ENCODE data around the gene HSPA12B. TPM values are rescaled to one million over a fixed set of nuclear protein-coding genes. Genes with fewer than 3 reads are reported as not detected.

Gene HSPA12B
- total RNA-seq, 4 donors from 2014 or later = 12.7 to 30.9 (median 18.7) TPM

GRCh38 chr20:3801299-3801698 is 68.8 kb downstream of the HSPA12B start:
- H3K36me3 ChIP-seq = peaks cover 0 to 71% (median 3%) of the 10 kb centered on the region in 3 donors
- no peak overlapping the region for H3K4me3 ChIP-seq
- DNase-seq (ENCODE audit: low spot score in 2 of 2) = no peak
- peaks cover 0 to 62% (median 35%) of the 10 kb centered on the region in 4 donors for H3K4me1 ChIP-seq
- 92 to 96% methylated on average over 3 to 4 of the region's 4 CpGs for WGBS, 2 donors
- H3K27ac ChIP-seq = peak overlapping the region in 1 of 4 donors; percentile 38
- TF ChIP-seq CTCF (IDR thresholded peaks at IDR 0.05) (no peak), EP300 (IDR thresholded peaks at IDR 0.05) (no peak)
- no peaks in the 10 kb centered on the region for H3K27me3 ChIP-seq
- H3K9me3 ChIP-seq = no peaks in the 10 kb centered on the region

GRCh38 chr20:3801846-3802245 is 69.4 kb downstream of the HSPA12B start:
- peaks cover 0 to 61% (median 36%) of the 10 kb centered on the region in 4 donors for H3K4me1 ChIP-seq

More at GRCh38 chr20:3801846-3802245, 69.4 kb downstream of the HSPA12B start:
- WGBS, 2 donors = 92 to 98% methylated on average over 13 of the region's 13 CpGs
- no peak for DNase-seq (ENCODE audit: low spot score in 2 of 2)
- Histone ChIP-seq H3K36me3 (peaks cover 0 to 71% (median 3%) of the 10 kb centered on the region in 3 donors), H3K9me3 (no peaks in the 10 kb centered on the region), H3K27ac (peak overlapping the region in 1 of 4 donors; percentile 38), H3K4me3 (no peak overlapping the region), H3K27me3 (no peaks in the 10 kb centered on the region)
- TF ChIP-seq POLR2A (IDR thresholded peaks at IDR 0.05) (no peak), EP300 (IDR thresholded peaks at IDR 0.05) (no peak), CTCF (IDR thresholded peaks at IDR 0.05) (no peak)

Other genes with a start within 250 kb of the HSPA12B start
- not detected for gene GFRA4, start 69.3 kb upstream of the HSPA12B start, total RNA-seq
- 100 to 1,000 TPM; 162 to 385 (median 274) TPM for gene ADAM33, start 50.7 kb upstream of the HSPA12B start, total RNA-seq
- 10 to 100 TPM in 3 of 4 donors, 1 to 10 TPM in 1; 5.2 to 33.9 (median 13.1) TPM for gene SIGLEC1, start 20.1 kb upstream of the HSPA12B start, total RNA-seq
- 10 to 100 TPM; 14.4 to 32.4 (median 22.2) TPM for gene ADISSP, start 35.1 kb downstream of the HSPA12B start, total RNA-seq
- 1 to 10 TPM in 2 of 4 donors, not detected in 2; 1.1 to 1.8 TPM for gene SPEF1, start 48.8 kb downstream of the HSPA12B start, total RNA-seq
- 100 to 1,000 TPM in 2 of 4 donors, 10 to 100 TPM in 2; 72.8 to 109 (median 100) TPM for gene CENPB, start 54.1 kb downstream of the HSPA12B start, total RNA-seq
- 10 to 100 TPM; 33.0 to 65.4 (median 43.9) TPM for gene CDC25B, start 63.6 kb downstream of the HSPA12B start, total RNA-seq
- 10 to 100 TPM in 3 of 4 donors, 1 to 10 TPM in 1; 9.4 to 20.7 (median 14.9) TPM for gene AP5S1, start 87.9 kb downstream of the HSPA12B start, total RNA-seq
- 10 to 100 TPM; 34.5 to 49.8 (median 39.3) TPM for gene MAVS, start 114.1 kb downstream of the HSPA12B start, total RNA-seq
- 10 to 100 TPM; 58.2 to 79.7 (median 64.2) TPM for gene PANK2, start 156.7 kb downstream of the HSPA12B start, total RNA-seq